Breast epithelium (tissue), 3 donors: ENCODE data around the gene TSPAN10.
"Not testable (repeated sequence)": the region's sequence is repeated elsewhere in the genome, so short reads cannot be mapped to it uniquely, and the experiment has no call there.

Source experiments
- CTCF ChIP-seq, 3 donors: fragments of 450-650 bp; IDR thresholded peaks; one replicate each; pipeline ENCODE4 v1.5.1; 2016 to 2017; ENCODE audit warnings: antibody characterized with exemption in 3 of 3, mild to moderate bottlenecking in 3 of 3, moderate library complexity in 3 of 3
- POLR2A ChIP-seq: fragments of 450-650 bp; IDR thresholded peaks from one replicate; pipeline ENCODE4 v1.6.1; 2016; ENCODE audit warnings: antibody characterized with exemption, mild to moderate bottlenecking, moderate library complexity

GRCh38 chr17:81618307-81618706 is 18.7 kb upstream of the TSPAN10 start:
- TF ChIP-seq POLR2A; CTCF (IDR thresholded peaks at IDR 0.05): not testable (repeated sequence)
